ENCODE measurements around the gene ROPN1. TPM values are rescaled to one million over a fixed set of nuclear protein-coding genes. Genes with fewer than 3 reads are reported as not detected.

The ROPN1 gene
- total and polyA plus RNA-seq, 2 of the 4 experiments (the other 2 are of a cell fraction) = 0.03 to 0.18 TPM

DNA sequence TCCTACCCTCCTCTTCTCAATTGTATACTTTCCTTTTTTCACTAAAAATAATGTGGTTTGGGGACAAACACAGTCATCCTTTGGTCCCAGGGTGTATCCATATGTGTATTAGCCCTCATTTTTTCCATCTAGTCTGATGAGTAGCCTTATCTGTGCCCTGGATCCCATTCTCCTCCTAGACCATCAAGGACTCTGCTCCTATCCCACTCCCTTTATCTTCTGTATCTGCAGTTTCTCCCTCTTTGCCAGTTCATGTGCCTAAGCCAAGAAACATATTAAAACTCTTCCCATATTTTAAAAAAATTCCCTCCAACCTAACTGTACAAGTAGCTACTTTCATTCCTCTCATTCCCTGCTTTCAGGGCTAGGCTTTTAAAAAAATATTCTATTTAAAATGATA, 56.1 kb downstream of the ROPN1 start:
- intact Hi-C loops (cut with micrococcal nuclease) (no loop called here), in situ Hi-C loops (cut with MboI; ENCODE audit: low sequenced_read_pairs) (no loop called here), dilution Hi-C loops (cut with HindIII; ENCODE audit: low sequenced_read_pairs, unreplicated experiment) (no loop called here)
- no TSS peak for BruUV-seq (replicated peaks)
- ChIA-PET CTCF (no interaction called here), POLR2A (ENCODE audit: unreplicated experiment) (no interaction called here)
- Histone ChIP-seq H3K18ac (ENCODE audit: low read depth, low read length) (no peak overlapping the region), H3K79me1 (ENCODE audit: low read depth in 1 of 2, low read length in 2 of 2) (peaks cover 9 to 11% of the 10 kb centered on the region in 2 experiments; a peak in 2 of 4 replicates), H3K56ac (ENCODE audit: extremely low read depth, insufficient read depth, low read length) (no peak overlapping the region), H2BK15ac (ENCODE audit: low read depth, low read length) (no peak overlapping the region), H3K4ac (ENCODE audit: low read depth, low read length) (no peak overlapping the region), H2AK5ac (ENCODE audit: low read depth, low read length) (no peak overlapping the region), H2AFZ (replicated peaks; ENCODE audit: low read length, poor library complexity) (no peak overlapping the region), H3K23ac (ENCODE audit: low read depth, low read length) (0 out of 2 replicates have a peak overlapping the region, but pooled peaks have one; percentile 35), H4K5ac (ENCODE audit: low read depth, low read length) (no peak overlapping the region; the same call in 1 of the 2 replicates), H4K91ac (ENCODE audit: insufficient read depth, low read depth, low read length) (no peak overlapping the region), H3K27ac (ENCODE audit: insufficient read depth, low read length) (no peak overlapping the region), H2BK120ac (ENCODE audit: low read depth, low read length) (no peak overlapping the region), H3K9me3 (ENCODE audit: control insufficient read depth, insufficient read depth, low read length) (no peaks in the 10 kb centered on the region), H3K4me2 (ENCODE audit: low read depth, low read length) (no peak overlapping the region), H3K4me1 (ENCODE audit: control insufficient read depth, insufficient read depth, low read length) (peaks cover 2% of the 10 kb centered on the region; the same call in 1 of the 2 replicates), H3K4me3 (ENCODE audit: insufficient read depth, low read depth, low read length) (no peak overlapping the region), H4K8ac (ENCODE audit: low read depth in 2 of 2, low read length in 2 of 2) (no peak overlapping the region), H3K36me3 (ENCODE audit: control insufficient read depth, insufficient read depth, low read length) (peaks cover 9% of the 10 kb centered on the region), H3K27me3 (ENCODE audit: control insufficient read depth, insufficient read depth, low read length) (no peaks in the 10 kb centered on the region), H4K20me1 (ENCODE audit: insufficient read depth, low read length) (no peaks in the 10 kb centered on the region), H2BK5ac (ENCODE audit: low read depth, low read length, poor library complexity, severe bottlenecking) (no peak overlapping the region), H2BK20ac (ENCODE audit: low read depth, low read length) (no peak overlapping the region), H2AK9ac (replicated peaks; ENCODE audit: low read depth, low read length, poor library complexity) (no peak overlapping the region), H3K9ac (ENCODE audit: low read depth, low read length) (no peak overlapping the region), H3K14ac (replicated peaks; ENCODE audit: low read depth, low read length) (no peak overlapping the region), H3K9me1 (ENCODE audit: insufficient read depth, low read length) (no peaks in the 10 kb centered on the region)
- TF ChIP-seq BHLHE40 (IDR thresholded peaks at IDR 0.05; ENCODE audit: low read depth, low read length) (no peak), CHD1 (IDR thresholded peaks at IDR 0.05; ENCODE audit: low read depth, low read length) (no peak), RAD21 (IDR thresholded peaks at IDR 0.05; ENCODE audit: low read length) (no peak), CEBPB (IDR thresholded peaks at IDR 0.05; ENCODE audit: low read depth, low read length) (no peak), ELK1 (IDR thresholded peaks at IDR 0.05; ENCODE audit: borderline replicate concordance, low read depth, low read length) (no peak), FOS (IDR thresholded peaks at IDR 0.05; ENCODE audit: low read depth, low read length) (no peak), MAFK (IDR thresholded peaks at IDR 0.05; ENCODE audit: low read depth, low read length) (no peak), SMC3 (IDR thresholded peaks at IDR 0.05; ENCODE audit: low read depth, low read length) (no peak), NFE2L2 (IDR thresholded peaks at IDR 0.05; ENCODE audit: low read depth, low read length) (no peak), RCOR1 (IDR thresholded peaks at IDR 0.05; ENCODE audit: insufficient replicate concordance, low read length) (no peak), MXI1 (IDR thresholded peaks at IDR 0.05; ENCODE audit: borderline replicate concordance, low read depth, low read length) (no peak), MAZ (IDR thresholded peaks at IDR 0.05; ENCODE audit: borderline replicate concordance, low read depth, low read length) (no peak)
- TF ChIP-seq, protein P1, sequence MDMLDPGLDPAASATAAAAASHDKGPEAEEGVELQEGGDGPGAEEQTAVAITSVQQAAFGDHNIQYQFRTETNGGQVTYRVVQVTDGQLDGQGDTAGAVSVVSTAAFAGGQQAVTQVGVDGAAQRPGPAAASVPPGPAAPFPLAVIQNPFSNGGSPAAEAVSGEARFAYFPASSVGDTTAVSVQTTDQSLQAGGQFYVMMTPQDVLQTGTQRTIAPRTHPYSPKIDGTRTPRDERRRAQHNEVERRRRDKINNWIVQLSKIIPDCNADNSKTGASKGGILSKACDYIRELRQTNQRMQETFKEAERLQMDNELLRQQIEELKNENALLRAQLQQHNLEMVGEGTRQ (IDR thresholded peaks at IDR 0.05; ENCODE audit: low read depth, low read length) = no peak
- TF ChIP-seq, protein P2, sequence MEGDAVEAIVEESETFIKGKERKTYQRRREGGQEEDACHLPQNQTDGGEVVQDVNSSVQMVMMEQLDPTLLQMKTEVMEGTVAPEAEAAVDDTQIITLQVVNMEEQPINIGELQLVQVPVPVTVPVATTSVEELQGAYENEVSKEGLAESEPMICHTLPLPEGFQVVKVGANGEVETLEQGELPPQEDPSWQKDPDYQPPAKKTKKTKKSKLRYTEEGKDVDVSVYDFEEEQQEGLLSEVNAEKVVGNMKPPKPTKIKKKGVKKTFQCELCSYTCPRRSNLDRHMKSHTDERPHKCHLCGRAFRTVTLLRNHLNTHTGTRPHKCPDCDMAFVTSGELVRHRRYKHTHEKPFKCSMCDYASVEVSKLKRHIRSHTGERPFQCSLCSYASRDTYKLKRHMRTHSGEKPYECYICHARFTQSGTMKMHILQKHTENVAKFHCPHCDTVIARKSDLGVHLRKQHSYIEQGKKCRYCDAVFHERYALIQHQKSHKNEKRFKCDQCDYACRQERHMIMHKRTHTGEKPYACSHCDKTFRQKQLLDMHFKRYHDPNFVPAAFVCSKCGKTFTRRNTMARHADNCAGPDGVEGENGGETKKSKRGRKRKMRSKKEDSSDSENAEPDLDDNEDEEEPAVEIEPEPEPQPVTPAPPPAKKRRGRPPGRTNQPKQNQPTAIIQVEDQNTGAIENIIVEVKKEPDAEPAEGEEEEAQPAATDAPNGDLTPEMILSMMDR (conservative IDR thresholded peaks at IDR 0.05; ENCODE audit: low read depth, low read length) = no peak
- DNase-seq (no peak), ATAC-seq (ENCODE audit: low read depth) (no peak)

Data from IMR-90 (cell line).